Left kidney (tissue), 2 donors: ENCODE data around the gene PDE4B. TPM values are rescaled to one million over a fixed set of nuclear protein-coding genes. Genes with fewer than 3 reads are reported as not detected.
A peak's percentile ranks its signal among the peaks of the same experiment; 100 is the strongest.

Experiments
- DNase-seq: peaks from one replicate; pipeline ENCODE4 v3.0.0-alpha.2; 2013
- polyA plus RNA-seq: library from polyadenylated mRNA; unstranded; fragments of 120-200 nt; gene quantifications from one replicate; pipeline ENCODE4 v1.2.1, GENCODE V29; 2013; ENCODE audit not compliant: insufficient read length

PDE4B gene
- polyA plus RNA-seq, 1 donor, result 10.3 TPM

GRCh38 chr1:66240491-66241484, 448.1 kb downstream of the PDE4B start:
- no peak for DNase-seq

- DNase-seq, result peak; percentile 83
These were observed 450.2 kb downstream of the PDE4B start for GRCh38 chr1:66242646-66243547.

GRCh38 chr1:66243548-66244130, 450.9 kb downstream of the PDE4B start:
- no peak for DNase-seq

GRCh38 chr1:66244429-66244828, 451.7 kb downstream of the PDE4B start:
- no peak for DNase-seq

- DNase-seq, result no peak
These were observed 453.0 kb downstream of the PDE4B start for GRCh38 chr1:66245691-66246090.

- no peak for DNase-seq
These were observed 453.9 kb downstream of the PDE4B start for GRCh38 chr1:66246351-66247269.

GRCh38 chr1:66247415-66248208, 454.9 kb downstream of the PDE4B start:
- DNase-seq, result no peak

- no peak for DNase-seq
These were observed 455.6 kb downstream of the PDE4B start for GRCh38 chr1:66248257-66248656.

GRCh38 chr1:66248746-66249145, 456.1 kb downstream of the PDE4B start:
- no peak for DNase-seq

- no peak for DNase-seq
These were observed 457.4 kb downstream of the PDE4B start for GRCh38 chr1:66250075-66250474.

- no peak for DNase-seq
These were observed 457.8 kb downstream of the PDE4B start for GRCh38 chr1:66250478-66250877.

- DNase-seq, result no peak
These were observed 458.9 kb downstream of the PDE4B start for GRCh38 chr1:66251546-66251945.

GRCh38 chr1:66253330-66253921, 460.7 kb downstream of the PDE4B start:
- DNase-seq, result peak; percentile 53

GRCh38 chr1:66254785-66255184, 462.1 kb downstream of the PDE4B start:
- DNase-seq, result no peak

GRCh38 chr1:66256629-66257572, 464.2 kb downstream of the PDE4B start:
- no peak for DNase-seq

GRCh38 chr1:66258404-66259105, 465.9 kb downstream of the PDE4B start:
- no peak for DNase-seq

GRCh38 chr1:66261364-66261763, 468.7 kb downstream of the PDE4B start:
- no peak for DNase-seq
